ENCODE results near the gene HIPK4. TPM values are rescaled to one million over a fixed set of nuclear protein-coding genes. Genes with fewer than 3 reads are reported as not detected.

The HIPK4 gene
- total and polyA plus RNA-seq, 9 of the 15 experiments (the other 6 are each of a cell fraction or from before 2014, with no cell fraction given), result 0.06 to 0.09 TPM; not detected in 7

GRCh38 chr19:40398417-40399131, 8.6 kb upstream of the HIPK4 start (continued):
- TF ChIP-seq POLR2AphosphoS2 (IDR thresholded peaks at IDR 0.05; ENCODE audit: low read length) (no peak), CREBBP (IDR thresholded peaks at IDR 0.05; ENCODE audit: low read depth, low read length) (no peak), OTX1 (CRISPR knock-in tag; IDR thresholded peaks at IDR 0.05) (no peak), HNRNPLL (IDR thresholded peaks at IDR 0.05; ENCODE audit: low read depth, low read length, poor library complexity, severe bottlenecking) (peak; percentile 65), ZNF778 (CRISPR knock-in tag; IDR thresholded peaks at IDR 0.05) (no peak), XRCC5 (IDR thresholded peaks at IDR 0.05; ENCODE audit: low read depth, low read length) (no peak), HDAC8 (tag; IDR thresholded peaks at IDR 0.05) (no peak), ZNF740 (CRISPR knock-in tag; IDR thresholded peaks at IDR 0.05) (no peak), ZNF740 (tag; IDR thresholded peaks at IDR 0.05) (no peak), JUND (IDR thresholded peaks at IDR 0.05; ENCODE audit: borderline replicate concordance, low read depth, low read length) (no peak), JUND (tag; IDR thresholded peaks at IDR 0.05; ENCODE audit: borderline replicate concordance, low read depth, low read length) (no peak), ZNF24 (IDR thresholded peaks at IDR 0.05) (no peak), ETV5 (CRISPR knock-in tag; IDR thresholded peaks at IDR 0.05; ENCODE audit: low read depth) (no peak), FIP1L1 (IDR thresholded peaks at IDR 0.05; ENCODE audit: low read depth, low read length, poor library complexity, severe bottlenecking) (no peak), ZBTB9 (CRISPR knock-in tag; IDR thresholded peaks at IDR 0.05) (no peak), MYC (IDR thresholded peaks at IDR 0.05; ENCODE audit: low read depth, low read length) (no peak), MYC (CRISPR knock-in tag; IDR thresholded peaks at IDR 0.05; ENCODE audit: borderline replicate concordance, low read depth) (0 out of 2 replicates have a peak, but pooled peaks have one; percentile 36), ZNF507 (tag; conservative IDR thresholded peaks at IDR 0.05) (no peak), SRF (CRISPR knock-in tag; IDR thresholded peaks at IDR 0.05) (no peak), HSF4 (CRISPR knock-in tag; IDR thresholded peaks at IDR 0.05; ENCODE audit: borderline replicate concordance) (no peak), ZNF263 (CRISPR knock-in tag; IDR thresholded peaks at IDR 0.05; ENCODE audit: borderline replicate concordance) (0 out of 2 replicates have a peak, but pooled peaks have one; percentile 32), PPARD (CRISPR knock-in tag; IDR thresholded peaks at IDR 0.05) (no peak), MAZ (CRISPR knock-in tag; conservative IDR thresholded peaks at IDR 0.05 in 1 of 2, IDR thresholded peaks at IDR 0.05 in 1 of 2) (0 out of 4 replicates have a peak, but pooled peaks of 1 of the 2 experiments have one; percentile 17), ZNF76 (CRISPR knock-in tag; IDR thresholded peaks at IDR 0.05; ENCODE audit: borderline replicate concordance) (no peak)

Measured in K562 (cell line).